HCT116 (cell line): ENCODE results near the gene FGD5.

ENCODE experiments used
- CEBPB ChIP-seq: IDR thresholded peaks from 2 replicates; pipeline ENCODE4 v1.6.1; 2012; ENCODE audit warnings: low read depth
- CTCF ChIP-seq, 3 experiments: fragments of 200-600 bp in 1 of 3; sonication (generic) in 1 of 3; IDR thresholded peaks in 2 of 3; conservative IDR thresholded peaks in 1 of 3; 2 replicates each; pipeline ENCODE4 v1.5.1; 2012 to 2017; ENCODE audit warnings: low read depth in 2 of 3, low read length in 2 of 3, antibody characterized with exemption in 1 of 3, borderline replicate concordance in 1 of 3, control low read depth in 1 of 3, mild to moderate bottlenecking in 1 of 3, mixed read lengths in 1 of 3, mixed run types in 1 of 3, moderate library complexity in 1 of 3; ENCODE audit not compliant: insufficient read depth in 1 of 3
- EZH2 ChIP-seq: fragments of 200-600 bp; sonication (generic); IDR thresholded peaks from 2 replicates; pipeline ENCODE4 v1.6.1; 2017; ENCODE audit warnings: antibody characterized with exemption, mixed run types
- JUND ChIP-seq: IDR thresholded peaks from 2 replicates; pipeline ENCODE4 v1.6.1; 2012
- POLR2A ChIP-seq: IDR thresholded peaks from 2 replicates; pipeline ENCODE4 v1.7.0; 2011; ENCODE audit warnings: borderline replicate concordance; ENCODE audit not compliant: insufficient read depth, insufficient read length; ENCODE audit errors: extremely low read depth
- ZFX ChIP-seq: fragments of 450-650 bp; IDR thresholded peaks from 2 replicates; pipeline ENCODE4 v1.6.1; 2017
- TF ChIP-seq, protein P1 (sequence below): IDR thresholded peaks from 2 replicates; pipeline ENCODE4 v1.6.1; 2012

GRCh38 chr3:14810070-14810791 lies 8.5 kb upstream of the FGD5 start:
- TF ChIP-seq POLR2A (no peak), JUND (no peak), CTCF (IDR thresholded peaks at IDR 0.05 in 2 of 3, conservative IDR thresholded peaks at IDR 0.05 in 1 of 3; ENCODE audit: borderline replicate concordance in 1 of 3, insufficient read depth in 1 of 3, low read depth in 2 of 3, low read length in 2 of 3) (no peak), ZFX (no peak), CEBPB (no peak), EZH2 (no peak)
- TF ChIP-seq, protein P1, sequence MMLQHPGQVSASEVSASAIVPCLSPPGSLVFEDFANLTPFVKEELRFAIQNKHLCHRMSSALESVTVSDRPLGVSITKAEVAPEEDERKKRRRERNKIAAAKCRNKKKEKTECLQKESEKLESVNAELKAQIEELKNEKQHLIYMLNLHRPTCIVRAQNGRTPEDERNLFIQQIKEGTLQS, result no peak
